Ishikawa (cell line): Measurements from ENCODE around the gene ANXA7.

Source experiments
- CEBPB ChIP-seq: IDR thresholded peaks from 2 replicates; pipeline ENCODE4 v1.6.1; 2012
- CREB1 ChIP-seq: IDR thresholded peaks from 2 replicates; pipeline ENCODE4 v1.6.1; 2012; ENCODE audit warnings: low read depth
- EGR1 ChIP-seq: IDR thresholded peaks from 2 replicates; pipeline ENCODE4 v1.6.1; 2012
- EP300 ChIP-seq: IDR thresholded peaks from 2 replicates; pipeline ENCODE4 v1.6.1; 2012; ENCODE audit warnings: borderline replicate concordance
- FOXM1 ChIP-seq: IDR thresholded peaks from 2 replicates; pipeline ENCODE4 v1.6.1; 2012; ENCODE audit warnings: low read depth, borderline replicate concordance
- MAX ChIP-seq: IDR thresholded peaks from 2 replicates; pipeline ENCODE4 v1.6.1; 2012
- NFIC ChIP-seq: IDR thresholded peaks from 2 replicates; pipeline ENCODE4 v1.6.1; 2012
- RAD21 ChIP-seq: IDR thresholded peaks from 2 replicates; pipeline ENCODE4 v1.6.1; 2012; ENCODE audit warnings: low read depth
- REST ChIP-seq: IDR thresholded peaks from 2 replicates; pipeline ENCODE4 v1.6.1; 2012; ENCODE audit warnings: low read depth, mild to moderate bottlenecking
- TAF1 ChIP-seq: IDR thresholded peaks from 2 replicates; pipeline ENCODE4 v1.6.1; 2012; ENCODE audit warnings: low read depth, mild to moderate bottlenecking
- TCF12 ChIP-seq: IDR thresholded peaks from 2 replicates; pipeline ENCODE4 v1.6.1; 2012; ENCODE audit warnings: low read depth
- TEAD4 ChIP-seq: IDR thresholded peaks from 2 replicates; pipeline ENCODE4 v1.6.1; 2012
- USF1 ChIP-seq: IDR thresholded peaks from 2 replicates; pipeline ENCODE4 v1.6.1; 2012
- YY1 ChIP-seq: IDR thresholded peaks from 2 replicates; pipeline ENCODE4 v1.6.1; 2012; ENCODE audit warnings: low read depth
- ZBTB7A ChIP-seq: IDR thresholded peaks from 2 replicates; pipeline ENCODE4 v1.6.1; 2012; ENCODE audit warnings: low read depth

Gene ANXA7

GRCh38 chr10:73426318-73426717, 12.5 kb upstream of the ANXA7 start:
- TF ChIP-seq CEBPB: no peak
- TF ChIP-seq RAD21: no peak
- no peak for TF ChIP-seq MAX
- TF ChIP-seq YY1: no peak
- TF ChIP-seq EGR1: no peak
- no peak for TF ChIP-seq REST
- TF ChIP-seq TAF1: no peak
- no peak for TF ChIP-seq EP300
- TF ChIP-seq NFIC: no peak
- no peak for TF ChIP-seq TEAD4
- TF ChIP-seq USF1: no peak
- no peak for TF ChIP-seq TCF12

- TF ChIP-seq RAD21 (no peak), EP300 (no peak), TEAD4 (no peak), TCF12 (no peak), CEBPB (no peak), YY1 (no peak), USF1 (no peak), REST (no peak), FOXM1 (no peak), MAX (no peak), EGR1 (no peak), NFIC (no peak), ZBTB7A (no peak), TAF1 (no peak), CREB1 (no peak)
Observed at GRCh38 chr10:73424478-73424877, 10.6 kb upstream of the ANXA7 start.

GRCh38 chr10:73423309-73423708, 9.5 kb upstream of the ANXA7 start:
- no peak for TF ChIP-seq FOXM1

- TF ChIP-seq USF1 (no peak), NFIC (no peak), CREB1 (no peak), TCF12 (no peak), ZBTB7A (no peak), YY1 (no peak), RAD21 (no peak), MAX (no peak), EP300 (no peak), REST (no peak), EGR1 (no peak), FOXM1 (no peak), TAF1 (no peak), TEAD4 (no peak), CEBPB (no peak)
Observed at GRCh38 chr10:73416571-73416970, 2.7 kb upstream of the ANXA7 start.
